Breast epithelium (tissue), 3 donors: ENCODE measurements around the gene NPHP4.

ENCODE experiments used
- POLR2A ChIP-seq: fragments of 450-650 bp; IDR thresholded peaks from one replicate; pipeline ENCODE4 v1.6.1; 2016; ENCODE audit warnings: antibody characterized with exemption, mild to moderate bottlenecking, moderate library complexity
- POLR2AphosphoS5 ChIP-seq, 3 donors: sonication (generic); formaldehyde crosslinking; IDR thresholded peaks; one replicate each; pipeline ENCODE4 v1.6.1; 2017; ENCODE audit warnings: antibody characterized with exemption in 3 of 3
- TF ChIP-seq, protein P1 (sequence below), 3 donors: fragments of 450-650 bp; IDR thresholded peaks; one replicate each; pipeline ENCODE4 v1.5.1; 2016 to 2017; ENCODE audit warnings: antibody characterized with exemption in 3 of 3, mild to moderate bottlenecking in 3 of 3, moderate library complexity in 3 of 3

DNA sequence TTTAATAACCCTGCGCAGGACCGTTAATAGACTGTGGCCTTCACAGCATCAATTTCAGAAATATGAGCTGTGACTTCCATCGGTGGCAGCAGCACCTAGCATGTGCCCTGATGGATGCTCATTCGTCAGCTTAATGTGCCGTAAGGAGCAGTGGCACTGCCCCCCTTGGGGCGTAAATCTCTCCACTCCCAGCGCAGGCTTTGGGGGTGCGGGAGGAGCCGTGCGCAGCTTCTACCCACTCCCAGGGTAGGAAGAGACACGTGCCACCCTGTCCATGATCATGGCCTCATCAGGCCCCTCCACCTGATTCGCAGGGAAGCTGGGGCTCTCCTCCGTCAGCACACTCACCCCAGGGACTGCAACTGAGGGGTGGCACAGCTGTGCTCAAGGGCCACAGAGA is 149.5 kb downstream of the NPHP4 start:
- TF ChIP-seq, protein P1, sequence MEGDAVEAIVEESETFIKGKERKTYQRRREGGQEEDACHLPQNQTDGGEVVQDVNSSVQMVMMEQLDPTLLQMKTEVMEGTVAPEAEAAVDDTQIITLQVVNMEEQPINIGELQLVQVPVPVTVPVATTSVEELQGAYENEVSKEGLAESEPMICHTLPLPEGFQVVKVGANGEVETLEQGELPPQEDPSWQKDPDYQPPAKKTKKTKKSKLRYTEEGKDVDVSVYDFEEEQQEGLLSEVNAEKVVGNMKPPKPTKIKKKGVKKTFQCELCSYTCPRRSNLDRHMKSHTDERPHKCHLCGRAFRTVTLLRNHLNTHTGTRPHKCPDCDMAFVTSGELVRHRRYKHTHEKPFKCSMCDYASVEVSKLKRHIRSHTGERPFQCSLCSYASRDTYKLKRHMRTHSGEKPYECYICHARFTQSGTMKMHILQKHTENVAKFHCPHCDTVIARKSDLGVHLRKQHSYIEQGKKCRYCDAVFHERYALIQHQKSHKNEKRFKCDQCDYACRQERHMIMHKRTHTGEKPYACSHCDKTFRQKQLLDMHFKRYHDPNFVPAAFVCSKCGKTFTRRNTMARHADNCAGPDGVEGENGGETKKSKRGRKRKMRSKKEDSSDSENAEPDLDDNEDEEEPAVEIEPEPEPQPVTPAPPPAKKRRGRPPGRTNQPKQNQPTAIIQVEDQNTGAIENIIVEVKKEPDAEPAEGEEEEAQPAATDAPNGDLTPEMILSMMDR (IDR thresholded peaks at IDR 0.05) = no peak
- TF ChIP-seq POLR2AphosphoS5 (IDR thresholded peaks at IDR 0.05) (no peak), POLR2A (no peak)
